Measurements from ENCODE around the gene PPP1R37. TPM values are rescaled to one million over a fixed set of nuclear protein-coding genes. Genes with fewer than 3 reads are reported as not detected.

The PPP1R37 gene
- total and polyA plus RNA-seq, 2 of the 8 experiments (the other 6 are each of a cell fraction or from before 2014, with no cell fraction given), result 14.6 to 25.7 TPM

- Histone ChIP-seq H3K27ac (ENCODE audit: low read depth, low read length) (no peak overlapping the region), H2BK120ac (replicated peaks; ENCODE audit: low read depth, low read length) (no peak overlapping the region), H3K23ac (ENCODE audit: insufficient read length) (no peak overlapping the region), H3K27me3 (replicated peaks in 1 of 4; ENCODE audit: control insufficient read depth in 3 of 4, extremely low read depth in 1 of 4, insufficient read depth in 3 of 4, low read length in 3 of 4) (no peaks in the 10 kb centered on the region), H2BK5ac (ENCODE audit: low read depth, low read length) (no peak overlapping the region), H2AFZ (ENCODE audit: low read length) (no peak overlapping the region), H3K14ac (ENCODE audit: insufficient read length) (no peak overlapping the region), H3K36me3 (ENCODE audit: control insufficient read depth in 2 of 4, insufficient read depth in 4 of 4, low read length in 3 of 4) (no peaks in the 10 kb centered on the region; a peak in 2 of 8 replicates), H3K4me1 (replicated peaks in 1 of 4; ENCODE audit: control insufficient read depth in 3 of 4, insufficient read depth in 4 of 4, low read length in 3 of 4) (peaks cover 0 to 22% (median 7%) of the 10 kb centered on the region in 4 experiments; a peak in 6 of 7 replicates), H3K9me3 (ENCODE audit: insufficient read depth in 2 of 2, low read depth in 1 of 2, low read length in 1 of 2) (no peaks in the 10 kb centered on the region), H4K8ac (ENCODE audit: extremely low read depth, insufficient read depth, low read length) (no peak overlapping the region), H3K9ac (replicated peaks in 1 of 4; ENCODE audit: extremely low read depth in 1 of 4, low read depth in 3 of 4, low read length in 3 of 4) (no peak overlapping the region; a peak in 1 of 7 replicates), H3K23me2 (ENCODE audit: low read depth, low read length) (no peaks in the 10 kb centered on the region), H4K20me1 (replicated peaks in 1 of 2; ENCODE audit: control insufficient read depth in 1 of 2, insufficient read depth in 2 of 2, low read length in 2 of 2) (peaks cover 54 to 59% of the 10 kb centered on the region in 2 experiments), H2BK15ac (ENCODE audit: low read length) (no peak overlapping the region), H4K91ac (replicated peaks; ENCODE audit: insufficient read length, low read length) (no peak overlapping the region), H2BK20ac (ENCODE audit: low read length) (no peak overlapping the region), H3K4me2 (ENCODE audit: insufficient read depth in 1 of 2, low read depth in 2 of 2, low read length in 2 of 2) (peak overlapping the region in 1 of 2 experiments; percentile 8; a peak in 1 of 4 replicates), H3K18ac (ENCODE audit: extremely low read depth, low read length) (no peak overlapping the region), H3K56ac (replicated peaks; ENCODE audit: insufficient read length, low read depth, low read length) (no peak overlapping the region), H3K79me1 (ENCODE audit: low read depth, low read length) (peaks cover 57% of the 10 kb centered on the region), H2AK5ac (ENCODE audit: low read depth, low read length) (peak overlapping the region; percentile 53; the same call in 1 of the 2 replicates), H4K5ac (ENCODE audit: insufficient read length, low read depth, low read length) (no peak overlapping the region), H2BK12ac (ENCODE audit: low read depth, low read length) (no peak overlapping the region), H3K4me3 (ENCODE audit: extremely low read depth in 1 of 4, insufficient read depth in 2 of 4, low read depth in 3 of 4, low read length in 4 of 4) (no peak overlapping the region), H3K4ac (replicated peaks; ENCODE audit: insufficient read length, low read depth, low read length) (no peak overlapping the region), H3K79me2 (ENCODE audit: control insufficient read depth in 1 of 2, insufficient read depth in 2 of 2, low read length in 2 of 2) (peaks cover 8 to 89% of the 10 kb centered on the region in 2 experiments)
- ChIA-PET POLR2A (ENCODE audit: partially characterized antibody) (interaction anchor here (0.7 to 8.4 kb wide), 9 partner anchors 9 to 46 kb away, joined by 3 to 70 read pairs (median 3); partner anchors contain the start of genes GEMIN7 and PPP1R37), CTCF (ENCODE audit: partially characterized antibody) (interaction anchor here (1.0 to 8.3 kb wide), 11 partner anchors 9 to 146 kb away, joined by 3 to 57 read pairs (median 4); partner anchors contain the start of gene PPP1R37)
- FAIRE-seq (no peak), DNase-seq (ENCODE audit: low read depth in 1 of 2, low spot score in 2 of 2) (no peak)
- WGBS, 2 experiments (ENCODE audit: extremely low coverage in 1 of 2, insufficient coverage in 1 of 2, insufficient read length in 1 of 2, insufficient replicate concordance in 2 of 2, low coverage in 1 of 2, low lambda C conversion rate in 2 of 2, missing lambda C conversion rate in 1 of 2), result 87% methylated on average over 22 of the region's 26 CpGs; no CpG with 5 or more reads in 1 of the 2 experiments
- TF ChIP-seq EZH2 (IDR thresholded peaks at IDR 0.05; ENCODE audit: low read depth, low read length, severe bottlenecking) (no peak), JUN (IDR thresholded peaks at IDR 0.05; ENCODE audit: low read depth, low read length) (no peak)
- TF ChIP-seq, protein P1, sequence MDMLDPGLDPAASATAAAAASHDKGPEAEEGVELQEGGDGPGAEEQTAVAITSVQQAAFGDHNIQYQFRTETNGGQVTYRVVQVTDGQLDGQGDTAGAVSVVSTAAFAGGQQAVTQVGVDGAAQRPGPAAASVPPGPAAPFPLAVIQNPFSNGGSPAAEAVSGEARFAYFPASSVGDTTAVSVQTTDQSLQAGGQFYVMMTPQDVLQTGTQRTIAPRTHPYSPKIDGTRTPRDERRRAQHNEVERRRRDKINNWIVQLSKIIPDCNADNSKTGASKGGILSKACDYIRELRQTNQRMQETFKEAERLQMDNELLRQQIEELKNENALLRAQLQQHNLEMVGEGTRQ (IDR thresholded peaks at IDR 0.05; ENCODE audit: low read length), result no peak
Measured at GRCh38 chr19:45103508-45104319, 10.7 kb downstream of the PPP1R37 start.
